ENCODE results near the gene TUBB4B. TPM values are rescaled to one million over a fixed set of nuclear protein-coding genes. Genes with fewer than 3 reads are reported as not detected.

The TUBB4B gene
- total RNA-seq, 1 experiment from 2014 or later, result 714 TPM

DNA sequence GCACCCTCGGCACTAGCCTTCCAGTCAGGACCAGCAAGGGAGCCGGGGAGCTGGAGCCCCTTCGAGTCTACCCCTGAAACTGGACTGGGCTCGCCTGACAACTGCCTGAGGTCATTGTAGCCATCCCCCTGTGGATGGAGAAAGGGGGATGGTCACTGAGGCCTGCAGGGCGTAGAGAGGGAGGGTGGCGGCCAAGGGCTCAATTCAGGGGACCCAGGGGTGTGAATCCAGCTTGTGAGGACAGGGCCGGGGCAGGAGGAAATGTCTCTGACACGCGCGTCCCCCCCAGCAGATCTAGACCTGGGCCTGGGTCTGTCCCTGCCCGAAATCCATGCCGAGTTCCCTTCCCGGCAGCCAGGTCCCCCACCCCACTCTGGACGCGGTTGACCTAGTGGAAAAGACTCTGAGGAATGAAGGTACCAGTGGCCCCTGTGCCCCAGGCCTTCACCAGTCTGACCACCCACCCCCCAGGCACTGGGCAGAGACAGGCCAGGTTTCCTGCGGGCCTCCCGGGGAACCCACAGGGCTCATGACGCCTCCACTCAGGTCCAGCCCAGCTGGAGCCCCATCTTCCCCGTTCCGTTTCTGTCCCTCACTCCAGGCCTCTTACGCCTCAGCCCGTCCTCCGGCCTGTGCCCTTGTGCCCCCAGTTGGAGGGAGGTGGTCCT is 9.6 kb upstream of the TUBB4B start:
- Histone ChIP-seq H3K4me3 (ENCODE audit: low read depth, low read length, poor library complexity, severe bottlenecking) (no peak overlapping the region), H3K27ac (ENCODE audit: low read depth, low read length, poor library complexity, severe bottlenecking) (no peak overlapping the region), H3K36me3 (ENCODE audit: insufficient read depth, low read length, poor library complexity, severe bottlenecking) (no peaks in the 10 kb centered on the region), H3K27me3 (replicated peaks; ENCODE audit: insufficient read depth, low read depth, low read length, poor library complexity) (no peaks in the 10 kb centered on the region), H3K9me3 (ENCODE audit: low read depth, low read length, poor library complexity, severe bottlenecking) (no peaks in the 10 kb centered on the region), H3K4me1 (ENCODE audit: insufficient read depth, low read length, poor library complexity, severe bottlenecking) (peaks cover under 1% of the 10 kb centered on the region)
- POLR2A ChIA-PET (ENCODE audit: low non-redundant PET), result no interaction called here
- TF ChIP-seq, protein P1, sequence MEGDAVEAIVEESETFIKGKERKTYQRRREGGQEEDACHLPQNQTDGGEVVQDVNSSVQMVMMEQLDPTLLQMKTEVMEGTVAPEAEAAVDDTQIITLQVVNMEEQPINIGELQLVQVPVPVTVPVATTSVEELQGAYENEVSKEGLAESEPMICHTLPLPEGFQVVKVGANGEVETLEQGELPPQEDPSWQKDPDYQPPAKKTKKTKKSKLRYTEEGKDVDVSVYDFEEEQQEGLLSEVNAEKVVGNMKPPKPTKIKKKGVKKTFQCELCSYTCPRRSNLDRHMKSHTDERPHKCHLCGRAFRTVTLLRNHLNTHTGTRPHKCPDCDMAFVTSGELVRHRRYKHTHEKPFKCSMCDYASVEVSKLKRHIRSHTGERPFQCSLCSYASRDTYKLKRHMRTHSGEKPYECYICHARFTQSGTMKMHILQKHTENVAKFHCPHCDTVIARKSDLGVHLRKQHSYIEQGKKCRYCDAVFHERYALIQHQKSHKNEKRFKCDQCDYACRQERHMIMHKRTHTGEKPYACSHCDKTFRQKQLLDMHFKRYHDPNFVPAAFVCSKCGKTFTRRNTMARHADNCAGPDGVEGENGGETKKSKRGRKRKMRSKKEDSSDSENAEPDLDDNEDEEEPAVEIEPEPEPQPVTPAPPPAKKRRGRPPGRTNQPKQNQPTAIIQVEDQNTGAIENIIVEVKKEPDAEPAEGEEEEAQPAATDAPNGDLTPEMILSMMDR (conservative IDR thresholded peaks at IDR 0.05; ENCODE audit: low read depth, low read length), result no peak
- TF ChIP-seq EZH2 (IDR thresholded peaks at IDR 0.05; ENCODE audit: borderline replicate concordance, low read depth, low read length, poor library complexity, severe bottlenecking), result no peak
- DNase-seq (ENCODE audit: low spot score), result no peak
- intact Hi-C loops (cut with micrococcal nuclease; ENCODE audit: unreplicated experiment), result no loop called here
- CTCF ChIA-PET, result no interaction called here
- no TSS peak for BruUV-seq (replicated peaks)

DNA sequence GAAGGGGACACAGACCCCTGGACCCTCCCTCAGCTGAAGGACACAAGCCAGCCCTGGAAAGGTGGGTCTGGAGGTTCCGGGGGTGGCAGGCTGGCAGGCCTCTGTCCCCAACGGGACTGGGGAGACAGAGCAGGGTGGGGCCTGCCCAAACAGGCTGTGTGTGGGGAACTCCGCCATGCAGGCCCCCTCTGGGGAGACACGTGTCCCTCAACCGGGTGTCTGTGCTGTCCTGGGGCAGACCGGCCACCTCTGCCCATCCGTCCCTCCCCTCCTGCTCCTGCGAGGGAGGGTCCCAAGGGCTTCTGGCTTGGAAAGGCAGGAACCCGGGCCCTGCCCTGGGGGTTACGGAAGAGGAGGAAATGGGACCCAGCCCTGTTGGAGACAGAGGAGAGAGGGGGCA is 9.0 kb upstream of the TUBB4B start:
- ChIA-PET CTCF (interaction anchor here (0.6 kb wide), 1 partner anchor 9 kb away, joined by 9 read pairs; no protein-coding TSS in a partner anchor), POLR2A (ENCODE audit: low non-redundant PET) (no interaction called here)
- intact Hi-C loops (cut with micrococcal nuclease; ENCODE audit: unreplicated experiment), result no loop called here
- no peak for DNase-seq (ENCODE audit: low spot score)
- Histone ChIP-seq H3K27ac (ENCODE audit: low read depth, low read length, poor library complexity, severe bottlenecking) (no peak overlapping the region), H3K9me3 (ENCODE audit: low read depth, low read length, poor library complexity, severe bottlenecking) (no peaks in the 10 kb centered on the region), H3K27me3 (replicated peaks; ENCODE audit: insufficient read depth, low read depth, low read length, poor library complexity) (no peaks in the 10 kb centered on the region), H3K4me1 (ENCODE audit: insufficient read depth, low read length, poor library complexity, severe bottlenecking) (peaks cover 6% of the 10 kb centered on the region), H3K4me3 (ENCODE audit: low read depth, low read length, poor library complexity, severe bottlenecking) (no peak overlapping the region), H3K36me3 (ENCODE audit: insufficient read depth, low read length, poor library complexity, severe bottlenecking) (no peaks in the 10 kb centered on the region)
- TF ChIP-seq EZH2 (IDR thresholded peaks at IDR 0.05; ENCODE audit: borderline replicate concordance, low read depth, low read length, poor library complexity, severe bottlenecking), result no peak
- TF ChIP-seq, protein P1 (conservative IDR thresholded peaks at IDR 0.05; ENCODE audit: low read depth, low read length), result no peak
- BruUV-seq (replicated peaks), result no TSS peak

DNA sequence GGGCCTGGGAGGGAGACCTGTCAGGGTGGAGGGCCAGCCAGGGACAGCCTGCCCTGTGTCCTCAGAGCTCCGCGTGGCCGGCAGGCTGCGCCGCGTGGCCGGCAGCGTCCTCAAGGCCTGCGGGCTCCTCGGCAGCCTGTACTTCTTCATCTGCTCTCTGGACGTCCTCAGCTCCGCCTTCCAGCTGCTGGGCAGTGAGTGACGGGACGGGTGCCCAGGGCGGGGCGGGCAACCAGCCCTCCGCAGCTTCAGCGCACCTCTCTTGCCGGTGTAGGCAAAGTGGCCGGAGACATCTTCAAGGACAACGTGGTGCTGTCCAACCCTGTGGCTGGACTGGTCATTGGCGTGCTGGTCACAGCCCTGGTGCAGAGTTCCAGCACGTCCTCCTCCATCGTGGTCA is 8.6 kb upstream of the TUBB4B start:
- ChIA-PET CTCF (interaction anchor here (0.6 kb wide), 1 partner anchor 9 kb away, joined by 9 read pairs; no protein-coding TSS in a partner anchor), POLR2A (ENCODE audit: low non-redundant PET) (no interaction called here)
- Histone ChIP-seq H3K4me1 (ENCODE audit: insufficient read depth, low read length, poor library complexity, severe bottlenecking) (peaks cover 10% of the 10 kb centered on the region), H3K9me3 (ENCODE audit: low read depth, low read length, poor library complexity, severe bottlenecking) (no peaks in the 10 kb centered on the region), H3K27ac (ENCODE audit: low read depth, low read length, poor library complexity, severe bottlenecking) (no peak overlapping the region), H3K36me3 (ENCODE audit: insufficient read depth, low read length, poor library complexity, severe bottlenecking) (no peaks in the 10 kb centered on the region), H3K27me3 (replicated peaks; ENCODE audit: insufficient read depth, low read depth, low read length, poor library complexity) (no peaks in the 10 kb centered on the region), H3K4me3 (ENCODE audit: low read depth, low read length, poor library complexity, severe bottlenecking) (no peak overlapping the region)
- TF ChIP-seq EZH2 (IDR thresholded peaks at IDR 0.05; ENCODE audit: borderline replicate concordance, low read depth, low read length, poor library complexity, severe bottlenecking), result no peak
- TF ChIP-seq, protein P1 (conservative IDR thresholded peaks at IDR 0.05; ENCODE audit: low read depth, low read length), result no peak
- no TSS peak for BruUV-seq (replicated peaks)
- intact Hi-C loops (cut with micrococcal nuclease; ENCODE audit: unreplicated experiment), result no loop called here
- no peak for DNase-seq (ENCODE audit: low spot score)
